ENCODE data around the gene MATK.

GRCh38 chr19:3736106-3736724 is 50.0 kb downstream of the MATK start:
- no peak for TF ChIP-seq FOXM1 (IDR thresholded peaks at IDR 0.05; ENCODE audit: borderline replicate concordance, low read depth)
- TF ChIP-seq EP300 (IDR thresholded peaks at IDR 0.05; ENCODE audit: borderline replicate concordance), result no peak
- TF ChIP-seq YY1 (IDR thresholded peaks at IDR 0.05; ENCODE audit: low read depth), result no peak
- no peak for TF ChIP-seq RAD21 (IDR thresholded peaks at IDR 0.05; ENCODE audit: low read depth)
- no peak for TF ChIP-seq TCF12 (IDR thresholded peaks at IDR 0.05; ENCODE audit: low read depth)
- TF ChIP-seq, protein P1, sequence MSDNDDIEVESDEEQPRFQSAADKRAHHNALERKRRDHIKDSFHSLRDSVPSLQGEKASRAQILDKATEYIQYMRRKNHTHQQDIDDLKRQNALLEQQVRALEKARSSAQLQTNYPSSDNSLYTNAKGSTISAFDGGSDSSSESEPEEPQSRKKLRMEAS (IDR thresholded peaks at IDR 0.05), result no peak
